K562 (cell line): Measurements from ENCODE around the gene MALAT1. TPM values are rescaled to one million over a fixed set of nuclear protein-coding genes. Genes with fewer than 3 reads are reported as not detected.
A peak's percentile ranks its signal among the peaks of the same experiment; 100 is the strongest.

Experiments
- ERF ChIP-seq: fragments of 450-650 bp; formaldehyde crosslinking; IDR thresholded peaks from 2 replicates; pipeline ENCODE4 v1.4.0; 2020; ENCODE audit warnings: mild to moderate bottlenecking, mixed read lengths
- FOXA1 ChIP-seq: fragments of 450-650 bp; IDR thresholded peaks from 2 replicates; pipeline ENCODE4 v1.6.1; 2016; ENCODE audit warnings: mild to moderate bottlenecking, borderline replicate concordance
- HNRNPK ChIP-seq: fragments of 200-400 bp; formaldehyde crosslinking; IDR thresholded peaks from one replicate; pipeline ENCODE4 v1.6.1; 2018; ENCODE audit warnings: mild to moderate bottlenecking, low read depth, low read length; ENCODE audit not compliant: poor library complexity, severe bottlenecking
- HNRNPL ChIP-seq: fragments of 200-400 bp; formaldehyde crosslinking; IDR thresholded peaks from 2 replicates; pipeline ENCODE4 v1.6.1; 2017; ENCODE audit warnings: low read depth, mild to moderate bottlenecking, low read length
- PKNOX1 ChIP-seq: fragments of 450-650 bp; IDR thresholded peaks from 2 replicates; pipeline ENCODE4 v1.6.1; 2016
- POLR2H ChIP-seq: IDR thresholded peaks from 2 replicates; pipeline ENCODE4 v1.6.1; 2016; ENCODE audit warnings: missing genetic modification characterization, low read depth, mild to moderate bottlenecking, control low read depth, missing compliant biosample characterization, moderate library complexity
- TEAD4 ChIP-seq, 2 experiments: sonication (generic) in 1 of 2; formaldehyde crosslinking in 1 of 2; IDR thresholded peaks; 2 replicates each; pipeline versions ENCODE4 v1.6.1 to v1.8.0; 2012 to 2022; ENCODE audit warnings: borderline replicate concordance in 1 of 2, inconsistent platforms in 1 of 2, low read length in 1 of 2, mild to moderate bottlenecking in 1 of 2, missing genetic modification reagents in 1 of 2
- THRA ChIP-seq: fragments of 450-650 bp; IDR thresholded peaks from 2 replicates; pipeline ENCODE4 v1.6.1; 2017; ENCODE audit warnings: mild to moderate bottlenecking, moderate library complexity
- TOE1 ChIP-seq, 2 experiments: fragments of 450-650 bp in 1 of 2; sonication (generic) in 1 of 2; formaldehyde crosslinking in 1 of 2; IDR thresholded peaks; 2 replicates each; pipeline versions ENCODE4 v1.7.1 to v1.8.0; 2016 to 2022; ENCODE audit warnings: borderline replicate concordance in 2 of 2, mild to moderate bottlenecking in 2 of 2, antibody characterized with exemption in 1 of 2, inconsistent platforms in 1 of 2, low read depth in 1 of 2, missing genetic modification reagents in 1 of 2, moderate library complexity in 1 of 2
- YBX1 ChIP-seq: fragments of 450-650 bp; IDR thresholded peaks from 2 replicates; pipeline ENCODE4 v1.7.1; 2016; ENCODE audit warnings: mild to moderate bottlenecking
- ZBTB8A ChIP-seq: fragments of 450-650 bp; IDR thresholded peaks from 2 replicates; pipeline ENCODE4 v1.6.1; 2018; ENCODE audit warnings: mild to moderate bottlenecking, moderate library complexity; ENCODE audit not compliant: partially characterized antibody
- ZNF668 ChIP-seq: fragments of 250-450 bp; sonication (Bioruptor Pico); IDR thresholded peaks from 2 replicates; pipeline ENCODE4 v1.8.0; 2022; ENCODE audit warnings: mild to moderate bottlenecking, inconsistent platforms
- ZNF75A ChIP-seq: fragments of 450-650 bp; formaldehyde crosslinking; IDR thresholded peaks from 2 replicates; pipeline ENCODE4 v1.4.0; 2020; ENCODE audit warnings: mild to moderate bottlenecking
- polyA plus RNA-seq, 8 experiments: library from polyadenylated mRNA; depleted of rRNA in 4 of 8; stranded (reverse) in 5 of 8; unstranded in 3 of 8; fragments of >200 nt; fragmentation: Nextera tagmentation in 2 of 8; fragmentation: Illumina TruSeq in 1 of 8; extraction: Ambion mirVana in 2 of 8; extraction: Trizol in 1 of 8; gene quantifications; 2 replicates each; pipeline versions ENCODE4 v1.2.1 to v1.2.3, GENCODE V29; 2011 to 2014; ENCODE audit warnings: inconsistent platforms in 1 of 8, missing spikeins in 1 of 8
- total RNA-seq, 7 experiments: library from RNA; depleted of rRNA in 6 of 7; stranded (reverse); fragments of >200 nt in 6 of 7; fragmentation: Illumina TruSeq in 2 of 7; extraction: Trizol in 2 of 7; gene quantifications; 2 replicates each; pipeline versions ENCODE4 v1.2.1 to v1.2.3, GENCODE V29; 2011 to 2021; ENCODE audit warnings: low replicate concordance in 1 of 7
- TF ChIP-seq, protein P1 (sequence below): fragments of 450-650 bp; IDR thresholded peaks from 2 replicates; pipeline ENCODE4 v1.6.1; 2014; ENCODE audit warnings: low read depth, mild to moderate bottlenecking, moderate library complexity, borderline replicate concordance
- TF ChIP-seq, protein P2 (sequence below): fragments of 450-650 bp; IDR thresholded peaks from 2 replicates; pipeline ENCODE4 v1.6.1; 2016; ENCODE audit warnings: missing biosample characterization, missing genetic modification characterization
- TF ChIP-seq, protein P3 (sequence below): sonication (generic); formaldehyde crosslinking; IDR thresholded peaks from 2 replicates; pipeline ENCODE4 v1.8.0; 2023; ENCODE audit warnings: mild to moderate bottlenecking, missing genetic modification reagents

The MALAT1 gene
- total and polyA plus RNA-seq, 9 of the 15 experiments (the other 6 are each of a cell fraction or from before 2014, with no cell fraction given), result 363 to 8,715 (median 2,351) TPM

GRCh38 chr11:65454696-65455456 is 44.0 kb upstream of the MALAT1 start (continued):
- TF ChIP-seq PKNOX1 (no peak), YBX1 (no peak), TOE1 (IDR thresholded peaks at IDR 0.05; ENCODE audit: borderline replicate concordance) (no peak; the same call in 1 of the 2 replicates), TOE1 (CRISPR knock-in tag; IDR thresholded peaks at IDR 0.05; ENCODE audit: borderline replicate concordance, low read depth) (no peak), HNRNPL (no peak), ZNF668 (no peak), TEAD4 (IDR thresholded peaks at IDR 0.05; ENCODE audit: low read length) (0 out of 2 replicates have a peak, but pooled peaks have one; percentile 19), TEAD4 (CRISPR knock-in tag; IDR thresholded peaks at IDR 0.05; ENCODE audit: borderline replicate concordance) (no peak), ZBTB8A (no peak), HNRNPK (no peak), FOXA1 (no peak), ERF (CRISPR knock-in tag) (no peak), THRA (no peak), POLR2H (tag) (peak; percentile 95), ZNF75A (CRISPR knock-in tag) (no peak)
- TF ChIP-seq, protein P1, sequence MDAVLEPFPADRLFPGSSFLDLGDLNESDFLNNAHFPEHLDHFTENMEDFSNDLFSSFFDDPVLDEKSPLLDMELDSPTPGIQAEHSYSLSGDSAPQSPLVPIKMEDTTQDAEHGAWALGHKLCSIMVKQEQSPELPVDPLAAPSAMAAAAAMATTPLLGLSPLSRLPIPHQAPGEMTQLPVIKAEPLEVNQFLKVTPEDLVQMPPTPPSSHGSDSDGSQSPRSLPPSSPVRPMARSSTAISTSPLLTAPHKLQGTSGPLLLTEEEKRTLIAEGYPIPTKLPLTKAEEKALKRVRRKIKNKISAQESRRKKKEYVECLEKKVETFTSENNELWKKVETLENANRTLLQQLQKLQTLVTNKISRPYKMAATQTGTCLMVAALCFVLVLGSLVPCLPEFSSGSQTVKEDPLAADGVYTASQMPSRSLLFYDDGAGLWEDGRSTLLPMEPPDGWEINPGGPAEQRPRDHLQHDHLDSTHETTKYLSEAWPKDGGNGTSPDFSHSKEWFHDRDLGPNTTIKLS, result peak; percentile 63; the same call in 1 of the 2 replicates
- TF ChIP-seq, protein P2, sequence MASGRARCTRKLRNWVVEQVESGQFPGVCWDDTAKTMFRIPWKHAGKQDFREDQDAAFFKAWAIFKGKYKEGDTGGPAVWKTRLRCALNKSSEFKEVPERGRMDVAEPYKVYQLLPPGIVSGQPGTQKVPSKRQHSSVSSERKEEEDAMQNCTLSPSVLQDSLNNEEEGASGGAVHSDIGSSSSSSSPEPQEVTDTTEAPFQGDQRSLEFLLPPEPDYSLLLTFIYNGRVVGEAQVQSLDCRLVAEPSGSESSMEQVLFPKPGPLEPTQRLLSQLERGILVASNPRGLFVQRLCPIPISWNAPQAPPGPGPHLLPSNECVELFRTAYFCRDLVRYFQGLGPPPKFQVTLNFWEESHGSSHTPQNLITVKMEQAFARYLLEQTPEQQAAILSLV (tag), result no peak
- TF ChIP-seq, protein P3, sequence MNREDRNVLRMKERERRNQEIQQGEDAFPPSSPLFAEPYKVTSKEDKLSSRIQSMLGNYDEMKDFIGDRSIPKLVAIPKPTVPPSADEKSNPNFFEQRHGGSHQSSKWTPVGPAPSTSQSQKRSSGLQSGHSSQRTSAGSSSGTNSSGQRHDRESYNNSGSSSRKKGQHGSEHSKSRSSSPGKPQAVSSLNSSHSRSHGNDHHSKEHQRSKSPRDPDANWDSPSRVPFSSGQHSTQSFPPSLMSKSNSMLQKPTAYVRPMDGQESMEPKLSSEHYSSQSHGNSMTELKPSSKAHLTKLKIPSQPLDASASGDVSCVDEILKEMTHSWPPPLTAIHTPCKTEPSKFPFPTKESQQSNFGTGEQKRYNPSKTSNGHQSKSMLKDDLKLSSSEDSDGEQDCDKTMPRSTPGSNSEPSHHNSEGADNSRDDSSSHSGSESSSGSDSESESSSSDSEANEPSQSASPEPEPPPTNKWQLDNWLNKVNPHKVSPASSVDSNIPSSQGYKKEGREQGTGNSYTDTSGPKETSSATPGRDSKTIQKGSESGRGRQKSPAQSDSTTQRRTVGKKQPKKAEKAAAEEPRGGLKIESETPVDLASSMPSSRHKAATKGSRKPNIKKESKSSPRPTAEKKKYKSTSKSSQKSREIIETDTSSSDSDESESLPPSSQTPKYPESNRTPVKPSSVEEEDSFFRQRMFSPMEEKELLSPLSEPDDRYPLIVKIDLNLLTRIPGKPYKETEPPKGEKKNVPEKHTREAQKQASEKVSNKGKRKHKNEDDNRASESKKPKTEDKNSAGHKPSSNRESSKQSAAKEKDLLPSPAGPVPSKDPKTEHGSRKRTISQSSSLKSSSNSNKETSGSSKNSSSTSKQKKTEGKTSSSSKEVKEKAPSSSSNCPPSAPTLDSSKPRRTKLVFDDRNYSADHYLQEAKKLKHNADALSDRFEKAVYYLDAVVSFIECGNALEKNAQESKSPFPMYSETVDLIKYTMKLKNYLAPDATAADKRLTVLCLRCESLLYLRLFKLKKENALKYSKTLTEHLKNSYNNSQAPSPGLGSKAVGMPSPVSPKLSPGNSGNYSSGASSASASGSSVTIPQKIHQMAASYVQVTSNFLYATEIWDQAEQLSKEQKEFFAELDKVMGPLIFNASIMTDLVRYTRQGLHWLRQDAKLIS (CRISPR knock-in tag), result peak; percentile 79
